ENCODE data around the gene TCHH. TPM values are rescaled to one million over a fixed set of nuclear protein-coding genes. Genes with fewer than 3 reads are reported as not detected.
A peak's percentile ranks its signal among the peaks of the same experiment; 100 is the strongest.

The TCHH gene
- total and polyA plus RNA-seq, 2 donors (not counting 3 experiments of a cell fraction or from before 2014, with no cell fraction given) = not detected

- intact Hi-C loops (cut with micrococcal nuclease) = loop anchor here (5.0 kb wide), 1 partner anchor 56 kb away; no protein-coding TSS in a partner anchor
Observed at GRCh38 chr1:152107984-152108881, 7.0 kb downstream of the TCHH start.

More at GRCh38 chr1:152107984-152108881, 7.0 kb downstream of the TCHH start:
- peaks cover 67 to 86% of the 10 kb centered on the region in 2 experiments for H3K27me3 ChIP-seq (ENCODE audit: control insufficient read depth in 2 of 2, insufficient read depth in 2 of 2, low read length in 2 of 2)
- TF ChIP-seq CTCF (IDR thresholded peaks at IDR 0.05; ENCODE audit: extremely low read depth in 1 of 2, insufficient read depth in 1 of 2, low read depth in 1 of 2, low read length in 2 of 2) (no peak), MYC (IDR thresholded peaks at IDR 0.05; ENCODE audit: low read depth, low read length) (no peak), EZH2 (IDR thresholded peaks at IDR 0.05; ENCODE audit: borderline replicate concordance, low read depth, low read length, severe bottlenecking) (peak; percentile 56)
- ChIA-PET CTCF (interaction anchor here (1.1 to 4.6 kb wide), 5 partner anchors 9 to 351 kb away, joined by 4 to 28 read pairs (median 13); no protein-coding TSS in a partner anchor), POLR2A (no interaction called here)
- H2AFZ ChIP-seq (ENCODE audit: low read depth, low read length) = no peak overlapping the region
- no peaks in the 10 kb centered on the region for H4K20me1 ChIP-seq (replicated peaks; ENCODE audit: control insufficient read depth, extremely low read depth, insufficient read depth, low read length)
- H3K9me1 ChIP-seq (replicated peaks; ENCODE audit: control insufficient read depth, extremely low read depth, insufficient read depth, low read length) = no peaks in the 10 kb centered on the region
- H3K9me3 ChIP-seq (replicated peaks; ENCODE audit: control insufficient read depth, insufficient read depth, low read length) = no peaks in the 10 kb centered on the region
- peaks cover 33% of the 10 kb centered on the region for H3K4me1 ChIP-seq (ENCODE audit: control insufficient read depth, extremely low read depth, insufficient read depth, low read length)
- peak; percentile 17 for DNase-seq (ENCODE audit: low read depth, low spot score)
- dilution Hi-C loops (cut with MboI; ENCODE audit: extremely low pct_ligation_motif_present, low sequenced_read_pairs) = no loop called here
- H3K4me2 ChIP-seq (ENCODE audit: insufficient read depth, low read length) = peak overlapping the region; percentile 49
- H3K27ac ChIP-seq (ENCODE audit: insufficient read depth, low read depth, low read length) = no peak overlapping the region
- H3K9ac ChIP-seq (replicated peaks; ENCODE audit: extremely low read depth, insufficient read depth, low read length) = no peak overlapping the region
- H3K36me3 ChIP-seq (ENCODE audit: control insufficient read depth in 2 of 2, extremely low read depth in 1 of 2, insufficient read depth in 2 of 2, low read length in 2 of 2) = no peaks in the 10 kb centered on the region
- H3K79me2 ChIP-seq (ENCODE audit: control insufficient read depth, insufficient read depth, low read length) = no peaks in the 10 kb centered on the region
- no TSS peak for BruUV-seq (replicated peaks)
- peak overlapping the region in 2 of 3 experiments; percentile 6 to 10 for H3K4me3 ChIP-seq (replicated peaks in 1 of 3; ENCODE audit: insufficient read depth in 1 of 3, low read depth in 1 of 3, low read length in 3 of 3)
- FAIRE-seq = no peak
